GM12801 (cell line): ENCODE data around the gene RIOX2.

ENCODE experiments used
- TF ChIP-seq, protein P1 (sequence below): IDR thresholded peaks from one replicate; pipeline ENCODE4 v1.5.1; 2011; ENCODE audit warnings: control low read depth; ENCODE audit not compliant: insufficient read length; ENCODE audit errors: extremely low read depth

The RIOX2 gene

GRCh38 chr3:97896547-97896946 lies 75.7 kb downstream of the RIOX2 start:
- TF ChIP-seq, protein P1, sequence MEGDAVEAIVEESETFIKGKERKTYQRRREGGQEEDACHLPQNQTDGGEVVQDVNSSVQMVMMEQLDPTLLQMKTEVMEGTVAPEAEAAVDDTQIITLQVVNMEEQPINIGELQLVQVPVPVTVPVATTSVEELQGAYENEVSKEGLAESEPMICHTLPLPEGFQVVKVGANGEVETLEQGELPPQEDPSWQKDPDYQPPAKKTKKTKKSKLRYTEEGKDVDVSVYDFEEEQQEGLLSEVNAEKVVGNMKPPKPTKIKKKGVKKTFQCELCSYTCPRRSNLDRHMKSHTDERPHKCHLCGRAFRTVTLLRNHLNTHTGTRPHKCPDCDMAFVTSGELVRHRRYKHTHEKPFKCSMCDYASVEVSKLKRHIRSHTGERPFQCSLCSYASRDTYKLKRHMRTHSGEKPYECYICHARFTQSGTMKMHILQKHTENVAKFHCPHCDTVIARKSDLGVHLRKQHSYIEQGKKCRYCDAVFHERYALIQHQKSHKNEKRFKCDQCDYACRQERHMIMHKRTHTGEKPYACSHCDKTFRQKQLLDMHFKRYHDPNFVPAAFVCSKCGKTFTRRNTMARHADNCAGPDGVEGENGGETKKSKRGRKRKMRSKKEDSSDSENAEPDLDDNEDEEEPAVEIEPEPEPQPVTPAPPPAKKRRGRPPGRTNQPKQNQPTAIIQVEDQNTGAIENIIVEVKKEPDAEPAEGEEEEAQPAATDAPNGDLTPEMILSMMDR, result no peak

DNA sequence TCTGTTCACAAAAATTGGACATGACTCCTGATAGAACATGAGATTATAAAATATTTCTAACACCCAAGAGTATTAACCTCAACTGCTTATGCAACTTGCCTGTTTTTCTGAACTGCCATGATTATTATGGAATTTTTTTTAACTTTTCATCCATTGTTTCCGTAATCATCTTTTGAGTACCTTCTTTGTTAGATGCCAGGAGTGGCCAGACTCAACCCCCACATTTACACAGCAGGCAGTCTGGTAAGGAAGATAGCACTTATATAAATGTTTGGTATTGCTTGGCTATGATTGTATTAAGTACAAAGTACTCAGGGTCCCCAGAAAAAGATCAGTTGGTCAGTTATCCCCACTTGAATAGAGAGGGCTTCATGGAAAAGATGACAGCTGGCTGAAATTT lies 76.1 kb downstream of the RIOX2 start:
- TF ChIP-seq, protein P1, result no peak

- TF ChIP-seq, protein P1, result no peak
These were observed 77.0 kb downstream of the RIOX2 start for GRCh38 chr3:97895216-97895615.

- TF ChIP-seq, protein P1, result no peak
These were observed 79.4 kb downstream of the RIOX2 start for GRCh38 chr3:97892852-97893251.
